ENCODE results near the gene FABP1. TPM values are rescaled to one million over a fixed set of nuclear protein-coding genes. Genes with fewer than 3 reads are reported as not detected.

The FABP1 gene
- total RNA-seq, 4 donors from 2014 or later: 0.88 to 1.8 TPM; not detected in 2

- no peak overlapping the region for H3K27ac ChIP-seq
- H3K4me1 ChIP-seq: no peaks in the 10 kb centered on the region
- H3K36me3 ChIP-seq: no peaks in the 10 kb centered on the region
- TF ChIP-seq POLR2A (IDR thresholded peaks at IDR 0.05) (no peak), CTCF (IDR thresholded peaks at IDR 0.05) (no peak)
- intact Hi-C loops (cut with DNase I; ENCODE audit: low total_unique reads): no loop called here
- no peaks in the 10 kb centered on the region for H3K27me3 ChIP-seq
- H3K4me3 ChIP-seq: no peak overlapping the region
- H3K9me3 ChIP-seq: peaks cover 0 to 3% of the 10 kb centered on the region in 2 donors
- DNase-seq: no peak
Observed at GRCh38 chr2:88146590-88146989, 18.7 kb upstream of the FABP1 start.

GRCh38 chr2:88144914-88145497 lies 17.1 kb upstream of the FABP1 start:
- Histone ChIP-seq H3K27ac (no peak overlapping the region), H3K9me3 (peaks cover 0 to 6% of the 10 kb centered on the region in 2 donors), H3K27me3 (no peaks in the 10 kb centered on the region), H3K4me1 (no peaks in the 10 kb centered on the region), H3K36me3 (no peaks in the 10 kb centered on the region), H3K4me3 (no peak overlapping the region)
- intact Hi-C loops (cut with DNase I; ENCODE audit: low total_unique reads): no loop called here
- TF ChIP-seq CTCF (IDR thresholded peaks at IDR 0.05): no peak
- no peak for TF ChIP-seq POLR2A (IDR thresholded peaks at IDR 0.05)
- DNase-seq: no peak

GRCh38 chr2:88144271-88144670 lies 16.4 kb upstream of the FABP1 start:
- no peaks in the 10 kb centered on the region for H3K27me3 ChIP-seq
- TF ChIP-seq POLR2A (IDR thresholded peaks at IDR 0.05) (no peak), CTCF (IDR thresholded peaks at IDR 0.05) (no peak)
- H3K36me3 ChIP-seq: no peaks in the 10 kb centered on the region
- H3K9me3 ChIP-seq: peaks cover 0 to 6% of the 10 kb centered on the region in 2 donors
- H3K4me3 ChIP-seq: no peak overlapping the region
- DNase-seq: no peak
- intact Hi-C loops (cut with DNase I; ENCODE audit: low total_unique reads): no loop called here
- no peaks in the 10 kb centered on the region for H3K4me1 ChIP-seq
- H3K27ac ChIP-seq: no peak overlapping the region

GRCh38 chr2:88141952-88142351 lies 14.1 kb upstream of the FABP1 start:
- no peaks in the 10 kb centered on the region for H3K36me3 ChIP-seq
- DNase-seq: no peak
- H3K4me3 ChIP-seq: no peak overlapping the region
- H3K4me1 ChIP-seq: no peaks in the 10 kb centered on the region
- no peak overlapping the region for H3K27ac ChIP-seq
- TF ChIP-seq CTCF (IDR thresholded peaks at IDR 0.05): no peak
- TF ChIP-seq POLR2A (IDR thresholded peaks at IDR 0.05): no peak
- H3K9me3 ChIP-seq: peaks cover 0 to 3% of the 10 kb centered on the region in 2 donors
- intact Hi-C loops (cut with DNase I; ENCODE audit: low total_unique reads): no loop called here
- H3K27me3 ChIP-seq: no peaks in the 10 kb centered on the region

GRCh38 chr2:88139804-88140203 lies 11.9 kb upstream of the FABP1 start:
- Histone ChIP-seq H3K9me3 (peaks cover 0 to 3% of the 10 kb centered on the region in 2 donors), H3K36me3 (no peaks in the 10 kb centered on the region), H3K4me1 (no peaks in the 10 kb centered on the region), H3K27me3 (no peaks in the 10 kb centered on the region), H3K4me3 (no peak overlapping the region), H3K27ac (no peak overlapping the region)
- TF ChIP-seq CTCF (IDR thresholded peaks at IDR 0.05) (no peak), POLR2A (IDR thresholded peaks at IDR 0.05) (no peak)
- intact Hi-C loops (cut with DNase I; ENCODE audit: low total_unique reads): no loop called here
- DNase-seq: no peak

Measured in uterus (tissue), 4 donors.